GM12878 (cell line): Measurements from ENCODE around the gene CCDC120. TPM values are rescaled to one million over a fixed set of nuclear protein-coding genes. Genes with fewer than 3 reads are reported as not detected.
A peak's percentile ranks its signal among the peaks of the same experiment; 100 is the strongest.

ENCODE experiments used
- ATAC-seq: fragments of 200-7000 bp; cut with Tn5 transposase; 3 replicates; pipeline ENCODE4 v1.9.1; 2020; ENCODE audit warnings: mild to moderate bottlenecking, moderate library complexity
- BruUV-seq: library from RNA; stranded (reverse); fragments of 400-500 nt; replicated peaks from 2 replicates; lab custom pipeline; 2021; lab: Mats Ljungman, UMichigan
- CTCF ChIA-PET: fragments of 300-600 bp; sonication (Branson Sonifier 250); formaldehyde crosslinking; extraction: SDS; loops from one replicate; lab custom pipeline; 2021; ENCODE audit warnings: inconsistent platforms; lab: Yijun Ruan, JAX
- POLR2A ChIA-PET: fragments of 350-600 bp; formaldehyde crosslinking; extraction: SDS; loops from one replicate; lab custom pipeline; 2021; ENCODE audit warnings: inconsistent platforms; lab: Charles Lee
- RAD21 ChIA-PET: fragments of 300-600 bp; sonication (Branson Sonifier 250); formaldehyde crosslinking; loops from one replicate; lab custom pipeline; 2023; ENCODE audit warnings: antibody characterized with exemption; ENCODE audit not compliant: unreplicated experiment; lab: Charles Lee
- SMC1A ChIA-PET: fragments of 300-600 bp; sonication (Branson Sonifier 250); formaldehyde crosslinking; loops from one replicate; lab custom pipeline; 2023; ENCODE audit not compliant: unreplicated experiment, uncharacterized antibody; lab: Charles Lee
- DNase-seq: peaks from one replicate; pipeline ENCODE4 v3.0.0-alpha.2; 2011; ENCODE audit warnings: low read depth, low spot score
- FAIRE-seq: peaks from 3 replicates; lab custom pipeline; 2011; peaks lifted over from hg19 to GRCh38; lab: Jason Lieb, UNC
- H2AFZ ChIP-seq: 2 replicates; pipeline ENCODE4 v1.6.0; 2011; ENCODE audit warnings: low read depth, low read length, control low read depth; ENCODE audit not compliant: control insufficient read depth
- H3K27ac ChIP-seq: 2 replicates; pipeline ENCODE4 v1.5.1; 2011; ENCODE audit warnings: control low read depth; ENCODE audit not compliant: control insufficient read depth, insufficient read depth
- H3K27me3 ChIP-seq, 2 experiments: replicated peaks in 1 of 2; 2 replicates each; pipeline versions ENCODE4 v1.6.0 to v1.6.1; 2011; ENCODE audit warnings: low read length in 1 of 2; ENCODE audit not compliant: control insufficient read depth in 2 of 2, insufficient read depth in 2 of 2
- H3K36me3 ChIP-seq, 2 experiments: 2 replicates each; pipeline ENCODE4 v1.5.1; 2011; ENCODE audit warnings: low read length in 1 of 2; ENCODE audit not compliant: control insufficient read depth in 2 of 2, insufficient read depth in 2 of 2
- H3K4me1 ChIP-seq: 2 replicates; pipeline ENCODE4 v1.6.1; 2011; ENCODE audit warnings: mild to moderate bottlenecking, low read length, moderate library complexity, mixed read lengths; ENCODE audit not compliant: control insufficient read depth, insufficient read depth
- H3K4me2 ChIP-seq: 2 replicates; pipeline ENCODE4 v1.6.0; 2011; ENCODE audit warnings: control low read depth; ENCODE audit not compliant: control insufficient read depth, insufficient read depth
- H3K4me3 ChIP-seq: fragments of 200-600 bp; sonication (generic); 2 replicates; pipeline ENCODE4 v1.5.1; 2016
- H3K79me2 ChIP-seq: 2 replicates; pipeline ENCODE4 v1.6.0; 2011; ENCODE audit warnings: low read length; ENCODE audit not compliant: control insufficient read depth, insufficient read depth
- H3K9ac ChIP-seq: 2 replicates; pipeline ENCODE4 v1.8.0; 2011; ENCODE audit warnings: low read length, control low read depth, mixed read lengths; ENCODE audit not compliant: control insufficient read depth, insufficient read depth
- H3K9me3 ChIP-seq: replicated peaks from 3 replicates; pipeline ENCODE4 v1.5.1; 2011; ENCODE audit warnings: mild to moderate bottlenecking, low read length; ENCODE audit not compliant: control insufficient read depth, insufficient read depth
- H4K20me1 ChIP-seq: 2 replicates; pipeline ENCODE4 v1.6.0; 2011; ENCODE audit not compliant: control insufficient read depth, insufficient read depth
- CBX5 ChIP-seq: sonication (generic); IDR thresholded peaks from 2 replicates; pipeline ENCODE4 v1.6.1; 2016; ENCODE audit warnings: low read depth, moderate library complexity, mild to moderate bottlenecking, inconsistent platforms
- EGR1 ChIP-seq, 2 experiments: IDR thresholded peaks; 1 replicate in 1 of 2; 2 replicates in 1 of 2; pipeline ENCODE4 v1.6.1; 2011 to 2012; ENCODE audit warnings: low read depth in 2 of 2, low read length in 2 of 2, borderline replicate concordance in 1 of 2, mild to moderate bottlenecking in 1 of 2, moderate library complexity in 1 of 2
- IKZF1 ChIP-seq: fragments of 450-650 bp; conservative IDR thresholded peaks from 2 replicates; pipeline ENCODE4 v1.6.1; 2017; ENCODE audit warnings: antibody characterized with exemption, mild to moderate bottlenecking
- NFYB ChIP-seq: IDR thresholded peaks from 2 replicates; pipeline ENCODE4 v1.6.1; 2011; ENCODE audit warnings: low read depth, mild to moderate bottlenecking, low read length, improper control_type of control experiment, moderate library complexity; ENCODE audit not compliant: insufficient read depth
- NR2C2 ChIP-seq: IDR thresholded peaks from 2 replicates; pipeline ENCODE4 v1.6.1; 2011; ENCODE audit warnings: borderline replicate concordance, low read depth; ENCODE audit not compliant: control insufficient read depth, insufficient read length
- NRF1 ChIP-seq: conservative IDR thresholded peaks from 2 replicates; pipeline ENCODE4 v1.6.1; 2011; ENCODE audit warnings: mild to moderate bottlenecking, low read depth, low read length, improper control_type of control experiment
- PKNOX1 ChIP-seq: fragments of 450-650 bp; IDR thresholded peaks from 2 replicates; pipeline ENCODE4 v1.6.1; 2016; ENCODE audit warnings: mild to moderate bottlenecking
- POLR2AphosphoS5 ChIP-seq: IDR thresholded peaks from 2 replicates; pipeline ENCODE4 v1.6.1; 2011; ENCODE audit warnings: mild to moderate bottlenecking, low read length, inconsistent platforms
- RAD21 ChIP-seq: IDR thresholded peaks from 2 replicates; pipeline ENCODE4 v1.6.1; 2011; ENCODE audit warnings: mild to moderate bottlenecking, low read depth, low read length, moderate library complexity; ENCODE audit not compliant: insufficient read depth
- REST ChIP-seq: IDR thresholded peaks from 2 replicates; pipeline ENCODE4 v1.6.1; 2012; ENCODE audit warnings: mild to moderate bottlenecking, low read depth, low read length
- USF1 ChIP-seq: IDR thresholded peaks from 2 replicates; pipeline ENCODE4 v1.6.1; 2011; ENCODE audit warnings: borderline replicate concordance, low read depth, mild to moderate bottlenecking, moderate library complexity, mixed read lengths, low read length; ENCODE audit not compliant: insufficient read depth; ENCODE audit errors: extremely low read length
- YY1 ChIP-seq: IDR thresholded peaks from 2 replicates; pipeline ENCODE4 v1.6.1; 2011; ENCODE audit warnings: low read depth, mild to moderate bottlenecking, low read length
- WGBS: methylation state at CpG from one replicate; pipeline ENCODE4 v1.1.6; 2016; ENCODE audit warnings: low lambda C conversion rate; ENCODE audit not compliant: insufficient replicate concordance, insufficient coverage; ENCODE audit errors: missing lambda C conversion rate; 5-methylcytosine and 5-hydroxymethylcytosine counted together
- in situ Hi-C: fragments of 300-500 bp; cut with MboI; formaldehyde crosslinking; loops from 9 replicates; pipeline ENCODE4 v1.14.3; 2018; ENCODE audit warnings: mixed read lengths
- intact Hi-C: fragments of 100-400 bp; cut with micrococcal nuclease; formaldehyde crosslinking; loops from one replicate; pipeline ENCODE4 v1.14.2; 2022; ENCODE audit not compliant: unreplicated experiment
- polyA plus RNA-seq, 11 experiments: library from polyadenylated mRNA; depleted of rRNA in 4 of 11; unstranded in 6 of 11; stranded (reverse) in 5 of 11; fragments of >200 nt; fragmentation: Nextera tagmentation in 4 of 11; fragmentation: Illumina TruSeq in 1 of 11; extraction: Ambion mirVana in 4 of 11; extraction: Trizol in 1 of 11; gene quantifications; 1 replicate in 1 of 11; 2 replicates in 10 of 11; pipeline versions ENCODE4 v1.2.1 to v1.2.3, GENCODE V29; 2011 to 2016; ENCODE audit warnings: inconsistent platforms in 2 of 11, missing spikeins in 2 of 11, low read depth in 1 of 11
- total RNA-seq, 4 experiments: library from RNA; depleted of rRNA in 3 of 4; stranded (reverse); fragments of >200 nt in 3 of 4; fragmentation: Illumina TruSeq in 1 of 4; extraction: Trizol in 1 of 4; gene quantifications; 2 replicates each; pipeline versions ENCODE4 v1.2.1 to v1.2.3, GENCODE V29; 2013 to 2021

The CCDC120 gene
- total and polyA plus RNA-seq, 10 of the 15 experiments (the other 5 are each of a cell fraction or from before 2014, with no cell fraction given): 0.11 to 4.1 (median 0.76) TPM

GRCh38 chrX:49042581-49043219 is 16.1 kb upstream of the CCDC120 start (continued):
- TF ChIP-seq REST: no peak
- TF ChIP-seq POLR2AphosphoS5: no peak; the same call in 1 of the 2 replicates

GRCh38 chrX:49043220-49043986 is 15.4 kb upstream of the CCDC120 start, which contains the start of gene TFE3:
TSS of gene TFE3 (minus strand) at chrX:49043357. CDS start at chrX:49043226, 131 bp downstream.
- Histone ChIP-seq H3K4me1 (peaks cover 5% of the 10 kb centered on the region; the same call in 1 of the 2 replicates), H4K20me1 (no peaks in the 10 kb centered on the region), H3K9ac (peak within 1 kb of the TSS; percentile 88), H3K36me3 (peaks cover 0 to under 1% of the 10 kb centered on the region in 2 experiments; a peak in 2 of 4 replicates), H3K4me2 (peak within 1 kb of the TSS; percentile 89), H3K27ac (peak within 1 kb of the TSS; percentile 89), H2AFZ (peak within 1 kb of the TSS; percentile 59), H3K27me3 (no peaks in the 10 kb centered on the region), H3K4me3 (peak within 1 kb of the TSS; percentile 71), H3K9me3 (no peaks in the 10 kb centered on the region), H3K79me2 (peaks cover 29% of the 10 kb centered on the region)
- BruUV-seq: no TSS peak
- ChIA-PET CTCF (interaction anchor here (0.6 to 1.8 kb wide), 12 partner anchors 71 to 538 kb away, joined by 3 to 16 read pairs (median 4); partner anchors contain the start of genes HDAC6, KCND1 and OTUD5), POLR2A (interaction anchor here (0.5 to 2.8 kb wide), 17 partner anchors 8 to 1107 kb away, joined by 3 to 23 read pairs (median 4); partner anchors contain the start of genes GRIPAP1, OTUD5, PRICKLE3 and TIMM17B), RAD21 (interaction anchor here (0.7 to 3.0 kb wide), 9 partner anchors 37 to 469 kb away, joined by 3 to 17 read pairs (median 3); partner anchors contain the start of genes OTUD5, PQBP1, RBM3 and TIMM17B), SMC1A (interaction anchor here (0.7 to 1.4 kb wide), 5 partner anchors 22 to 395 kb away, joined by 3 to 8 read pairs (median 4); partner anchors contain the start of gene KCND1)
- DNase-seq (peak; percentile 95), FAIRE-seq (peak; percentile 95), ATAC-seq (peak; percentile 94)
- in situ Hi-C loops: loop anchor here (5.0 kb wide), 1 partner anchor 76 kb away; no protein-coding TSS in a partner anchor
- intact Hi-C loops: loop anchor here (1.0 to 5.0 kb wide), 7 partner anchors 41 to 411 kb away; partner anchors contain the start of genes GRIPAP1, HDAC6, PIM2 and PQBP1
- 31% methylated on average over 45 of the region's 67 CpGs for WGBS
- TF ChIP-seq NFYB (peak; percentile 39; the same call in 1 of the 2 replicates), PKNOX1 (peak; percentile 84), RAD21 (peak; percentile 67), IKZF1 (no peak; the same call in 1 of the 2 replicates), USF1 (no peak), NR2C2 (no peak), YY1 (peak; percentile 26; the same call in 1 of the 2 replicates), NRF1 (peak; percentile 83), CBX5 (0 out of 2 replicates have a peak, but pooled peaks have one; percentile 60), EGR1 (IDR thresholded peaks at IDR 0.05; ENCODE audit: borderline replicate concordance in 1 of 2, low read depth in 2 of 2, low read length in 2 of 2) (peak in 1 of 2 experiments; percentile 67; a peak in 2 of 3 replicates)
